GM18861 (cell line): ENCODE measurements around the gene GARNL3.

Source experiments
- ATAC-seq: cut with Tn5 transposase; IDR thresholded peaks from one replicate; pipeline ENCODE4 v1.9.1; 2021; ENCODE audit not compliant: unreplicated experiment

The GARNL3 gene

GRCh38 chr9:127428348-127428747 lies 163.8 kb downstream of the GARNL3 start:
- ATAC-seq, result no peak

DNA sequence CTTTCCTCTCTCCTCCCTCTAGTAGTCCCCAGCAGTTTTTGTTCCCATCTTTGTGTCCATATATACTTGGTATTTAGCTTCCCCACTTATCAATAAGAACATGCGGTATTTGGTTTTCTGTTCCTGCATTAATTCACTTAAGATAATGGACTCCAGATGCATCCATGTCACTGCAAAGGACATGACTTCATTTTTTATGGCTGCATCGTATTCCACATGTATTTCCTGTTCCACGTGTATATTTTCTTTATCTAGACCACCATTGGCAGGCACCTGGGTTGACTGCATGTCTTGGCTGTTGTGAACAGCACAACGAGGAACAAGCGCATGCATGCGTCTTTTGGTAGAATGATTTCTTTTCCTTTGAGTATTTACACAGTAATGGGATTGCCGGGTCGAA lies 165.8 kb downstream of the GARNL3 start:
- ATAC-seq, result no peak

DNA sequence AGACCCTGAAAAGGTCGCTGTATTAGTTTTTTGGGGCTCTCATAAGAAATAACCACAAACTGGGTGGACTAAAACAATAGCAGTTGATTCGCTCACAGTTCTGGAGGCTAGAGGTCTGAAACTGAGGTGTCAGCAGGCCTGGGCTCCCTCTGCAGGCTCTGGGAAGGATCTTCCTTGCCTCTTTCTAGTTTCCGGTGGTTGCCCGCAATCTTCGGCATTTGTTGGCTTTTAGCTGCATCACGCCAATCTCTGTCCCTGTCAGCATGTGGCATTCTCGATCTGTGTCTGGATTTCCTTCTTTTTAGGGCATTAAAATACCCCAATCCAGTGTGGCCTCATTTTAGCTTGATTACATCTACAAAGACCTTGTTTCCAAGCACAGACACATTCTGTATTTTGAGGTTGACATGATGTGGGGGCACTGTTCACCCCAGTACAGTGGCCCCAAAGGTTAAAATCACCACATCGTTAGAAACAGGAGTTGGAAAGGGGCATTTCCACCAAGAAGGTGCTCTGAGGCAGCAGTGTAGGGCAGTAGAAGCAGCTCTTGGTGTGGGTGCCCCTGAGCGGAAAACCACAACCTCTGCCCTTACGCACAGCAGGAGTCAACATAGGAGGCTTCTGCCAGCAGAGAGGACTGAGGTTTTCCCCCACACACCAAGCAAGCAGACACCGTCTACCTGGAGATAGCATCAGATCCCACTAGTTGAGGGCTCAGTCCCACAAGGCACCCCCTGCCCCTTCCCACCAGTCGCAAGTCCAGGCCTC lies 173.1 kb downstream of the GARNL3 start:
- no peak for ATAC-seq

DNA sequence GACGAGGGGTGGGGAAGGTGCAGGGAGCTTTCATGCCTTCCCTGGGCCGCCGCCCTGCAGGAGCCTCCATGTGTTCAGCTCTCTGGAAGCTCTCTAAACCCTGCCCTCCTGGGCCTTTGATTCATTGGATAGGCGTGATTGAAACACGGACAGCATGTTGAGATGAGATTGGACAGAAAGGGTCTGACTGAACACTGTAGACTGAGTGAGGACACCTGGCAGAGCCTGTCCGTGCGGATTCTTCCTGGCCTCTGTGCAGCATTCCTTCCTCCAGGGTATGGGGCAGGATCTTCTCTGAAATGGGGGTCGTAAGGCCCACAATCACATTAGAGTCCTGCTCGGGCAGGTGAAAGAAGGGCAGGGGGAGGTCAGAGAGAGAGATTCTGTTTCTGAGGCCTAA lies 173.8 kb downstream of the GARNL3 start:
- ATAC-seq, result no peak
